Mesenchymal stem cell (in vitro differentiated cells and primary cell): ENCODE measurements around the gene RMRP. TPM values are rescaled to one million over a fixed set of nuclear protein-coding genes. Genes with fewer than 3 reads are reported as not detected.

ENCODE experiments used
- DNase-seq: peaks from one replicate; pipeline ENCODE4 v3.0.0-alpha.2; 2013
- H2AFZ ChIP-seq: one replicate; pipeline ENCODE4 v1.6.1; 2013; ENCODE audit warnings: low read depth, mild to moderate bottlenecking, control low read depth, inconsistent platforms, low read length, moderate library complexity
- H2AK5ac ChIP-seq: 2 replicates; pipeline ENCODE4 v1.6.1; 2013; ENCODE audit warnings: low read length, moderate library complexity, mild to moderate bottlenecking, inconsistent platforms; ENCODE audit not compliant: severe bottlenecking
- H2BK120ac ChIP-seq: one replicate; pipeline ENCODE4 v1.6.1; 2013; ENCODE audit warnings: low read depth, mild to moderate bottlenecking, inconsistent platforms, low read length, moderate library complexity
- H2BK12ac ChIP-seq, 2 experiments: one replicate each; pipeline ENCODE4 v1.6.1; 2013; ENCODE audit warnings: inconsistent platforms in 2 of 2, low read length in 2 of 2, mild to moderate bottlenecking in 2 of 2, moderate library complexity in 2 of 2, control low read depth in 1 of 2
- H2BK15ac ChIP-seq: one replicate; pipeline ENCODE4 v1.6.1; 2013; ENCODE audit warnings: mild to moderate bottlenecking, low read depth, inconsistent platforms; ENCODE audit not compliant: poor library complexity, severe bottlenecking
- H2BK5ac ChIP-seq: 2 replicates; pipeline ENCODE4 v1.6.1; 2013; ENCODE audit warnings: low read depth, mild to moderate bottlenecking, low read length, control low read depth, inconsistent platforms; ENCODE audit not compliant: poor library complexity, severe bottlenecking
- H3K14ac ChIP-seq, 2 experiments: one replicate each; pipeline ENCODE4 v1.6.1; 2013; ENCODE audit warnings: inconsistent platforms in 2 of 2, low read length in 2 of 2, control low read depth in 1 of 2, mild to moderate bottlenecking in 1 of 2, moderate library complexity in 1 of 2
- H3K18ac ChIP-seq, 2 experiments: one replicate each; pipeline ENCODE4 v1.6.1; 2013; ENCODE audit warnings: inconsistent platforms in 2 of 2, low read length in 2 of 2, control low read depth in 1 of 2, low read depth in 1 of 2, mild to moderate bottlenecking in 1 of 2
- H3K23ac ChIP-seq, 2 experiments: one replicate each; pipeline ENCODE4 v1.6.1; 2013; ENCODE audit warnings: inconsistent platforms in 2 of 2, low read length in 2 of 2, mild to moderate bottlenecking in 2 of 2, moderate library complexity in 2 of 2, control low read depth in 1 of 2
- H3K27ac ChIP-seq: 2 replicates; pipeline ENCODE4 v1.5.1; 2013; ENCODE audit warnings: mild to moderate bottlenecking, moderate library complexity, low read length, control low read depth, inconsistent platforms; ENCODE audit not compliant: poor library complexity, severe bottlenecking
- H3K27me3 ChIP-seq, 2 experiments: 2 replicates each; pipeline versions ENCODE4 v1.6.1 to v1.7.0; 2013; ENCODE audit warnings: low read length in 2 of 2, mild to moderate bottlenecking in 2 of 2, moderate library complexity in 2 of 2, control low read depth in 1 of 2, inconsistent platforms in 1 of 2; ENCODE audit not compliant: control insufficient read depth in 1 of 2, insufficient read depth in 1 of 2
- H3K36me3 ChIP-seq, 2 experiments: 2 replicates each; pipeline versions ENCODE4 v1.6.1 to v1.7.0; 2013; ENCODE audit warnings: low read length in 2 of 2, control low read depth in 1 of 2, inconsistent platforms in 1 of 2, low read depth in 1 of 2, mild to moderate bottlenecking in 1 of 2; ENCODE audit not compliant: insufficient read depth in 2 of 2, control insufficient read depth in 1 of 2
- H3K4ac ChIP-seq, 2 experiments: one replicate each; pipeline ENCODE4 v1.6.1; 2013; ENCODE audit warnings: inconsistent platforms in 2 of 2, low read length in 2 of 2, mild to moderate bottlenecking in 2 of 2, moderate library complexity in 2 of 2, control low read depth in 1 of 2, low read depth in 1 of 2
- H3K4me1 ChIP-seq: 2 replicates; pipeline ENCODE4 v1.6.1; 2013; ENCODE audit warnings: low read depth, low read length, control low read depth; ENCODE audit not compliant: control insufficient read depth, insufficient read depth
- H3K4me2 ChIP-seq: 2 replicates; pipeline ENCODE4 v1.6.1; 2013; ENCODE audit warnings: low read length, mild to moderate bottlenecking, inconsistent platforms; ENCODE audit not compliant: poor library complexity, severe bottlenecking
- H3K4me3 ChIP-seq, 2 experiments: 2 replicates each; pipeline versions ENCODE4 v1.5.1 to v1.7.0; 2013; ENCODE audit warnings: low read length in 2 of 2, mild to moderate bottlenecking in 2 of 2, control low read depth in 1 of 2, low read depth in 1 of 2; ENCODE audit not compliant: insufficient read depth in 1 of 2
- H3K79me1 ChIP-seq: replicated peaks from 2 replicates; pipeline ENCODE4 v1.6.1; 2013; ENCODE audit warnings: mild to moderate bottlenecking, control low read depth, low read length, inconsistent platforms; ENCODE audit not compliant: poor library complexity, severe bottlenecking
- H3K9ac ChIP-seq: 2 replicates; pipeline ENCODE4 v1.7.0; 2013; ENCODE audit warnings: mild to moderate bottlenecking, low read length, moderate library complexity
- H3K9me3 ChIP-seq: 2 replicates; pipeline ENCODE4 v1.7.0; 2013; ENCODE audit warnings: mild to moderate bottlenecking, low read length; ENCODE audit not compliant: control insufficient read depth
- H4K8ac ChIP-seq: one replicate; pipeline ENCODE4 v1.6.1; 2013; ENCODE audit warnings: inconsistent platforms, mild to moderate bottlenecking, low read length, moderate library complexity
- H4K91ac ChIP-seq: one replicate; pipeline ENCODE4 v1.6.1; 2013; ENCODE audit warnings: mild to moderate bottlenecking, low read length, inconsistent platforms
- WGBS: methylation state at CpG from one replicate; pipeline ENCODE4 v1.1.7; 2013; ENCODE audit warnings: mixed read lengths; 5-methylcytosine and 5-hydroxymethylcytosine counted together
- polyA plus RNA-seq, 2 experiments: library from polyadenylated mRNA; stranded (reverse); fragments of 200-250 nt; gene quantifications; one replicate each; pipeline ENCODE4 v1.2.3, GENCODE V29; 2013

Gene RMRP
- not detected for polyA plus RNA-seq (2013, experiment 1 of 2)
- polyA plus RNA-seq (2013, experiment 2 of 2) = not detected

DNA sequence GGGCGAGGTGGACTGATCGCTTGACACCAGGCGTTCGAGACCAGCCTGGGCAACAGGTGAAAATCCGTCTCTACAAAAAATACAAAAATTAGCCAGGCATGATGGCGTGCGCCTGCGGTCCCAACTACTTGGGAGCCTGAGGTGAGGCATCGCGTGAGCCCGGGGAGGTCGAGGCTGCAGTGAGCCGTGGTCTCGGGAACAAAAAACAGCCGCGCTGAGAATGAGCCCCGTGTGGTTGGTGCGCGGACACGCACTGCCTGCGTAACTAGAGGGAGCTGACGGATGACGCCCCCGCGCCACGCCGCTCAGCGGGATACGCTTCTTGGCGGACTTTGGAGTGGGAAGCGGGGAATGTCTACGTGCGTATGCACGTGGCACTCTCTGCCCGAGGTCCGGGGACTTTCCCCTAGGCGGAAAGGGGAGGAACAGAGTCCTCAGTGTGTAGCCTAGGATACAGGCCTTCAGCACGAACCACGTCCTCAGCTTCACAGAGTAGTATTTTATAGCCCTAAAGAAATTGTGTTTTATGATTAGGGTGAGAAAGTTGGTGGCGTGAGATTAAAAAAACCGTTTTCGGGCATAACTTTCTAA, at the start of gene RMRP:
TSS of gene RMRP (minus strand) at position 474 of the 591 bp plus-strand sequence.
- H2BK12ac ChIP-seq = peak within 1 kb of the TSS; percentile 38 to 93
- peaks cover 11% of the 10 kb centered on the region for H3K79me1 ChIP-seq
- H3K9me3 ChIP-seq = no peaks in the 10 kb centered on the region
- H3K23ac ChIP-seq = peak within 1 kb of the TSS in 1 of 2 experiments; percentile 94
- peak within 1 kb of the TSS; percentile 95 to 96 for H3K4me3 ChIP-seq
- peak within 1 kb of the TSS; percentile 69 for H2BK5ac ChIP-seq
- H3K4me2 ChIP-seq = peak within 1 kb of the TSS; percentile 78
- peaks cover 18 to 31% of the 10 kb centered on the region in 2 experiments for H3K36me3 ChIP-seq
- no peaks in the 10 kb centered on the region for H3K27me3 ChIP-seq
- H2AFZ ChIP-seq = peak within 1 kb of the TSS; percentile 92
- H3K4me1 ChIP-seq = peaks cover 10% of the 10 kb centered on the region
- H3K9ac ChIP-seq = peak within 1 kb of the TSS; percentile 98
- peak; percentile 100 for DNase-seq
- H4K91ac ChIP-seq = peak within 1 kb of the TSS; percentile 95
- H3K18ac ChIP-seq = peak within 1 kb of the TSS; percentile 89 to 94
- H2BK120ac ChIP-seq = peak within 1 kb of the TSS; percentile 76
- H3K4ac ChIP-seq = peak within 1 kb of the TSS; percentile 89 to 97
- peak within 1 kb of the TSS; percentile 95 for H4K8ac ChIP-seq
- no peak within 1 kb of the TSS for H2AK5ac ChIP-seq
- H3K27ac ChIP-seq = peak within 1 kb of the TSS; percentile 97
- peak within 1 kb of the TSS in 1 of 2 experiments; percentile 97 for H3K14ac ChIP-seq
- peak within 1 kb of the TSS; percentile 89 for H2BK15ac ChIP-seq
- WGBS = under 1% methylated on average over 36 of the region's 42 CpGs

DNA sequence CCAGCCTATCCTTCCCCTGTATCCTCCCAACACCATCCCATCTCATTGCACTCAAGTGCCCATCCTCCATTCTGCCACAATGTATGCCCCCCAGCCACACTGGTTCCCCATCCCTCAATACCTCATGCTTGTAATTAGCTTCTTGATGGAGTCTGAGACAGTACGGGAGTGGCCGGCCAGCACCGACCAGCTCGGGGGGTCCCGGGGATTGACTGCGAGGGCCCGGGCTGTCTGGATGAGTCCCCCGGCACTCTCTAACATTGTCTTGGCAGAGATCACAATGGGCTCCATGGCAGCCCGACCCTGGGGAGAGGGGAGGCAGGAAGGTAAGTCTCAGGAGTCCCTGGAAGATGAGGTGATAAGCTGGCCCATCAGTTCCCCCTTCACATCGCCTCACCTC, 49.1 kb upstream of the RMRP start:
- H3K4me1 ChIP-seq = no peaks in the 10 kb centered on the region
- H2BK15ac ChIP-seq = no peak overlapping the region

GRCh38 chr9:35705836-35706430, 48.1 kb upstream of the RMRP start:
- Histone ChIP-seq H3K18ac (no peak overlapping the region), H4K91ac (peak overlapping the region; percentile 16), H2BK15ac (no peak overlapping the region), H3K27ac (no peak overlapping the region), H2BK12ac (no peak overlapping the region), H3K14ac (no peak overlapping the region), H3K4me1 (no peaks in the 10 kb centered on the region), H2AK5ac (no peak overlapping the region), H3K27me3 (no peaks in the 10 kb centered on the region), H4K8ac (no peak overlapping the region), H3K23ac (no peak overlapping the region), H3K79me1 (peaks cover 45% of the 10 kb centered on the region), H3K4me2 (no peak overlapping the region), H3K4ac (no peak overlapping the region), H3K4me3 (no peak overlapping the region), H3K9ac (no peak overlapping the region), H3K36me3 (peaks cover 76 to 94% of the 10 kb centered on the region in 2 experiments), H2BK5ac (no peak overlapping the region), H2AFZ (no peak overlapping the region), H2BK120ac (no peak overlapping the region), H3K9me3 (no peaks in the 10 kb centered on the region)
- 99% methylated on average over 5 of the region's 7 CpGs for WGBS
- DNase-seq = no peak

More for the DNA sequence above, 49.1 kb upstream of the RMRP start:
- WGBS = 96% methylated on average over 10 of the region's 10 CpGs
- Histone ChIP-seq H3K4me2 (no peak overlapping the region), H2BK12ac (no peak overlapping the region), H2BK120ac (no peak overlapping the region), H3K36me3 (peaks cover 81 to 94% of the 10 kb centered on the region in 2 experiments), H3K9me3 (no peaks in the 10 kb centered on the region), H3K4me3 (no peak overlapping the region), H3K14ac (no peak overlapping the region), H2AFZ (no peak overlapping the region), H2BK5ac (no peak overlapping the region), H3K18ac (no peak overlapping the region), H3K27ac (no peak overlapping the region), H4K8ac (no peak overlapping the region), H3K27me3 (no peaks in the 10 kb centered on the region), H3K9ac (no peak overlapping the region), H4K91ac (no peak overlapping the region), H2AK5ac (no peak overlapping the region), H3K4ac (no peak overlapping the region), H3K79me1 (peaks cover 54% of the 10 kb centered on the region), H3K23ac (no peak overlapping the region)
- no peak for DNase-seq

DNA sequence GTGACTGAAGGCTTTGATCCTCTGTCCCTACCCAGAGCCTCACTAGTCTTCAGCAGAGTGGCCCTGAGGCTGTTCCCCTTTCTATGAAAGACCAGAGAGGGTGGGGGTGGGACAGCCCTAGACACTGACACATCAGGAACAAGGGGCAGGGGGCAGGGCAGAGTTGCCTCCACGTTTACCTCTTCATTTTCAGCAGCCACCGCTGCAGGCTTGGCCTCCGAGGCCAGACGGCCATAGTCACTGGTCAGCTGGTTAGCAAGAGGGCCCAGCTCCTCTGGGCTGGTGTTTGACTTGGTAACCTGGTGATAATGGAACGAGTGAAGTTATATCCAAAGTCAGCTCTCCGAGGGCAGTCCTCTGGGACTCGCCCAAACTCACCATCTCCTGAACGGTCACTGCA, 47.6 kb upstream of the RMRP start:
- H2AFZ ChIP-seq = no peak overlapping the region
- no peak overlapping the region for H3K23ac ChIP-seq
- no peak overlapping the region for H3K4me3 ChIP-seq
- WGBS = 96% methylated on average over 8 of the region's 8 CpGs
- no peak overlapping the region for H3K4ac ChIP-seq
- no peak overlapping the region for H3K4me2 ChIP-seq
- H2BK120ac ChIP-seq = no peak overlapping the region
- H2BK15ac ChIP-seq = no peak overlapping the region
- peaks cover 72 to 94% of the 10 kb centered on the region in 2 experiments for H3K36me3 ChIP-seq
- no peak for DNase-seq
- H2AK5ac ChIP-seq = no peak overlapping the region
- H3K14ac ChIP-seq = no peak overlapping the region
- no peak overlapping the region for H2BK5ac ChIP-seq
- no peak overlapping the region for H4K91ac ChIP-seq
- H3K9me3 ChIP-seq = no peaks in the 10 kb centered on the region
- no peak overlapping the region for H3K27ac ChIP-seq
- H2BK12ac ChIP-seq = no peak overlapping the region
- peaks cover 40% of the 10 kb centered on the region for H3K79me1 ChIP-seq
- no peak overlapping the region for H3K18ac ChIP-seq
- H4K8ac ChIP-seq = no peak overlapping the region
- no peak overlapping the region for H3K9ac ChIP-seq
- H3K27me3 ChIP-seq = no peaks in the 10 kb centered on the region
- no peaks in the 10 kb centered on the region for H3K4me1 ChIP-seq
